Glomerular visceral epithelial cell (primary cell): ENCODE measurements around the gene TEX51.

Source experiments
- DNase-seq: peaks from one replicate; pipeline ENCODE4 v3.0.0-alpha.2; 2016; ENCODE audit errors: extremely low spot score

TEX51 gene

DNA sequence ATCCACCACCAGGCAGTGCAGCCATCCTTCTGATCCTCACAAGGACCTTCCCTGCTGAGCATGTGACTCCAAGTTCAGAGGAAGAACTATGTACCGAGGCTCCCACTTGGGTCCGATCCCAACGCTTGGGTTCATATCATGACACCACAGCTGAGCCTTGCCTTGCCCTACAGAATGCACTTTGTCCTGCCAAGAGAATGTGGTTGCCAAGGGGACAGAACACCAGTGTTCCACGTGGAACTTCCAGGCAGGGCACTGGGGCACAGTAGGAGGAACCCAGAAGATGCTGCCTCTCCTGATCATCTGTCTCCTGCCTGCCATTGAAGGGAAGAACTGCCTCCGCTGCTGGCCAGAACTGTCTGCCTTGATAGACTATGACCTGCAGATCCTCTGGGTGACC, at the start of gene TEX51:
TEX51 (plus strand) TSS at position 255 of the 400 bp plus-strand sequence; CDS start at position 284, 29 bp downstream.
- no peak for DNase-seq

DNA sequence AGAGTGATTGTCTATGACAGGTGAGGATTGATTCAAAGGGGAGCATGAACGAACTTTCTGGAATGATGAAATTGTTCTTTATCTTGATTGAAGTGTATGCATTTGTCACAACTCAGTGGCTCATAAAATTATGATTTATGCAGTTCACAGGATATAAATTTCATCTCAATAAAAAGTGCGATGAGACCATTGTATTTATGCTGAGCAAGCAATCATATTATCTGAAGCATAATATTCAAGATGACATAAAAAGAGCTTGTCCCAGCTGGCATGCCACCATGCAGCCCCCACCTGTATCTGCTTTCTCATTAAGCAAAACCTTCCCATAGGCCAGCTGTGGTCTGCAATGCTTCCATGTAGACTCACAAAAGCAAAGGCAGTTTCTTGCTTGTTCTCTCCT, 49.6 kb upstream of the TEX51 start:
- no peak for DNase-seq

DNA sequence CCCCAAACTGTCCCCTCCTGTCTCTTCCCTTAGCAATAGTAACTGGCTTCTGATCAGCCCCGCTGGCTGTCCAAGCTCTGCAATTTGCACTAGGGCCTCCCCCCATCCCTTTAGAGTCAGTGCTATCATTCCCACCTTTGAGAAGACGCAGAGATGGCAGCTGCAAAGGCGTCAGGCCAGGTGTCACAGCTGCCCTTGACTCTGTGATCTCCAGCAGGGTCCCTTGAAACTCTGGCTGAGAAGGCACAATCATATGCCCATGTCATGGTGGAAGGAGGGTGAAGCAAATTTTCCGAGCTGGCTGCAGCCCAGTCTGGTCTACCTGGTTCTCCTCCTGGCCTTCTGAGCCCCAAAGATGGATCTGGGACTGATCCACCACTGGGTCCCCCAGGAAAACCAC, 49.2 kb upstream of the TEX51 start:
- no peak for DNase-seq

DNA sequence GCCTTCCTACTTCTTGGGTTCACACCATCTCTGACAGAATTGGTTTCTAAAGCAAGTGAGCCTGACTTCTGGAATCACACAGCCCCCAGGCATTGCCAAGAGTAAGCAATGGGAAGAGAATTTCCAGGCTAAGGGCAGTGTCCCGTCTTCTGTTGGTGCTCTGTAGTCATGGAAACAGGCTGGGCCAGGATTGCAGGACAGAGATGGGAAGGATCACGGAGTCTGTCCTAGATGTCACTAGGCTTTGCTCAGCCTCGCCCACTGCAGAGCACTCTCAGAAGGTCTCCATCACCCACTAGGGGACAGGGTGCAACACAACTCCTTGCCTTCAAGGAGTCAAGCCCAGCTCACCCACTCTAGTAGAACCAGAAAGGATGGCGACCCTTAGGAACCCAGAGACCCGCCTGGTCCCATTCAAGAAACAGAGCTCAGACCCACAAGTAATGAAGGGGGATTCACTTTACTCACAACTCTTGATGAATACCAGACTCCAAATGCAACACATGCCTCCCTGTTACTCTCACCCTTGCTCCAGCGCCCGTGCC, 48.6 kb upstream of the TEX51 start:
- DNase-seq: no peak

DNA sequence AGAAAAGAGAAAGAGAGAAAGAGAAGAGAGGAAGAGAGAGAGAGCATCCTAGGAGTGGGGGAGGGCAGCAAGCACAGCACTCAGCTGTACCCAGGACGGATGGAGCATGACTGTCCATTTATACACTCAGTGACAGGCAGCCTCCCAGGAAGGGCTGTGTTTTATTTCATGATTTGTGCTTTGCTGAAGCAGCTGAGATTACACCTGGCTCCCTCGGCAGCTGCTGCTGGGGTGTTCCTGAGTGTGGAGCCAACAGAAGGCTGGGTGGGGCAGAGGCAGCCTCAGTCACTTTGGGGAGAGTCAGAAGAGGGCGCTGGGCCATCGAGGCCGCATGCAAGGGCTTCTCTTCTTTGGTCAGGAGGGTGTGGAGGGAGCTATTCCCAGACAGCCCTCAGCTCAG, 47.8 kb upstream of the TEX51 start:
- no peak for DNase-seq

DNA sequence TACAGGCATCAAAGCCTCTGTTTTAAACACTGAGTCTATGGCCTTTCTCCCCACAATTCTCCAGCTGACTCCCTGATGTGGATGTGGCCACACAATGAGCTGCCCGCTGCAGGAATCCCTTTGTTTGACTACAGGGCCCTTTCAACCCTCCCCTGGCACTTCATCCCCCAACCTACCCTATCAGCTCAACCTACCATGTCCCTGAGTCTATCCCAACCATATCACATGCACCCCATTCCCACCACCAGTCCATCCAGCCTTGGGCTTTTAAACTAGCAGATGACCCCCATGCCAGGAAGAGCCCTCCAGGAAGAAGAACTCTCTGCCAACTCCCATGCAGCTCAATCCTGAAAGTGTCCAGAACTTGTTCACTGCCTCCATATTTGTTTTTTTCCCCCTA, 46.9 kb upstream of the TEX51 start:
- DNase-seq: no peak

DNA sequence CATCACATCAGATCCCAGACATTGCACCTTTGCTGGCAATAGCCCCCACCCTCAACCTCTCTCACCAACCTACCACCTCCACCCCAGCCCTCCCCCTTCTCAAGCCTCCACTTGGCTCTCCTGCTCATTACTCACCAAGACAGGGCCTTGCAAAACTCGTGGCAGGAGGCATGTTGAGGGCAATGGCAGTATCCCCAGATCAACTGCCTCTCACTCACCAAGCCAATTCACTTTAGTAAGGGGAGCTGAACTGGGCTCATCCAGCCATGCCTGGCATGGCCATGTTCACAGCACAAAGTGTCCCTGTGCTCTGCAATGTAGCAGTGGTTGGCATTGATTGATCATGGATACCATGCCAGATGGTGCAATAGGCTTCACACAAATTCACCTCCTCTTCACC, 46.3 kb upstream of the TEX51 start:
- no peak for DNase-seq

DNA sequence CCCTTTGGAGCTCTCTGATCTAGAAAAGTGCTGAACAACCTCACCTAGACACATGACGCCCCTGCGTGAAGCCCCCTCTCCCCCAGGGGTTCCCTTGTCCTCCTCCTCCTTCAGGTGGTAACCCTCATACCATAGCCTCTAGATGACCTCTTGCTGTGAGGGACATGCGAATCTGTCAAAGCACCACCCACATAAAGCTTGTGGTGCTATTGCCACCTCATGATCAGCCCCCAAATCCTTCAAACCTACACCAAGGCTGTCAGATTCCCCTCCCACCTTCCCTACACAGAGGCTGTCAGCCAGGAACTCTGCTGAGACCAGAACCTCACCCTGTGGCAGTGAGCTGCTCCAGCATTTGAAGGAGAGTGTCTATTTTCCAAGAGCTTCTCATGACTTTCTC, 43.1 kb upstream of the TEX51 start:
- no peak for DNase-seq

DNA sequence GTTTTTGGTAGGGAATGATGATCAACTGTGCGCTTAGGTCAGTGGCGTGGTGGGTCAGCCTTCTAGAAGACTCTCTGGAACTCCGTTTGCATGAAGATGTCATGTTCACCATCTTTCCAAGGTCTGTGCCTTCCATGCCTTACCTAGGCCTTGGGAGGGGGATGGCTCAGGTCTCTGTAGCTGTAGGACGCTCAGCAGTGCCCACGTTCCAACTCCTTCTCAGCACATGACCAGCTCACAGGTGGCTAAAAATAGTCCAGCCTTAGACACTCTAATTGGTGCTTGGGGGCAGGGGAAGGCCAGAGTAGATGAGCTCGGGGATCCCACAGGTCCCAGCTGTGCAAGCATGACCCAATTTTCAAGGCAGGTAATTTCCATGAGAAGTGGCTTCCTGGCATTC, 42.3 kb upstream of the TEX51 start:
- no peak for DNase-seq

DNA sequence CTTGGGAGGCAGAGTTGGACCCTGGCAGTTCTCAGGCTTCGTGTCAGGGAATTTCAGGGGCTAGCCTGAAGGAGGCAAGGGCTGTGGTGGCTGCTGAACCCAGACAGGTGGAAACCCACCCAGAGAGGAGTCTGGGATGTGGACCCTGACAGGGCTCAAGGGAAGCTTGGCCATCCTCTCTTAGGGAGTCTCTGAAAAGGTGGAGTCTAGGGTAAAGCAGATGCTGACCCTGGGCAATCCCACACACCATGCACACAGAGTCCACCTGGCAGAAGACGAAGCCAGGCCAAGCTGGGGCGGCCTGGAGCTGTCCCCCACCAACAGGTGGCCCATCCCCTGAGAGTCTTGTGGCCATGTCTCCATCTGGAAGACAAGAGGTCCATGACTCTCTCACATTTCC, 41.2 kb upstream of the TEX51 start:
- DNase-seq: no peak

DNA sequence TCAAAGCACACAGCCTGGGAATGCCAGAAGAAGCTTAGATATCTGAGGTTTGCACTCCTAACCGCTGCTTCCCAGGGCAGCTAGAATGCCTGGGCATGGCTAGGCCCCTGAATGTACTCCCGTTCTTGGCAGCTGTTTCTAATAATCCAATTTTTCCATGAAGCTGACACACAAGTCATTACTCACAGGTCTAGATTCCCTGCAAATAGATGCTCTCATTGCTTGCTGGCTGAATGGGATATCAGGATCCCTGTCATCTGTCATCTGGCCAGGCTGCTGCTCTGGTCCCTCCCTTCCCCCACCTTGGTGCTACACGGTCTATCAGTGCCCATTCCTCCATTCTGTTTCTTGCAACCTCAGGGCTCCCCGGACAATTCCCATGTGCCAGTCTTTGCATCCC, 40.7 kb upstream of the TEX51 start:
- no peak for DNase-seq

DNA sequence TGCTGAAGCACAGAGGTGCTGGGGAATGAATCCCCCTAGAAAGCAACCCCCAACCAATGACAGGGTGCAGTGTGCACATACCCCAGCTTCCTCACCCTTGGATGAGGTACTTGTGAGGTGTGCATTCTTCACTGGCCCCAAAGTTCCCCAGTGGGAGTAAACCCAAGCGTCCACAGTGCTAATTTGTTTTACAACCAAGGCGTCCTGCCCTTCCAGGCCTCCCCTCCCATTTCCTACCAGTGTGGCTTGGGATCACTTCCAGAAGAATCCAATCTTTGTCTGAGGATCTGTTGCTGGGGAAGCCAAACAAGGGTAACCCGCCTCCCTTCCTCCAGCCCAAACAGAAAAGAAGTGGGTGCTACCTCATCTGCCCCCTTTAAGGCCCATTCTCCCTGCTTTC, 40.3 kb upstream of the TEX51 start:
- DNase-seq: no peak

DNA sequence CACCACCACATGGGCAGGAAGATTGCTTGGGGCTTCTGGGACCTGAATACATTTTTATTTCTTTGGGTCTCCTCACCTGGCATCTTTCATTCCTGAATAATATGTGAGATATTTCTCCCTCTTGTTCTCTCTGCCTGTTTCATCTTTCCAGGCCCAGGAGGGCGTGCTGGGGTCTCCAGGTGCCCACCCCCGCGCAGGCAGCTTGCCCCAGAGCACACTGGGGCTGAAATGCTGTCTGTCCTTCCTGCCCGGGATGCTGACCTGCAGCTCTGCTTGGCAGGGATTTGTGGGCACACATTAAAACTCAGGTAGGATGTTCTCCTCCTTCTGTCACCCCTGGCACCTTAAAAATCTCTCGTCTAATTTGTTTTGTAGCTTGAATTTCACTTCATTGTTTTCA, 39.7 kb upstream of the TEX51 start:
- no peak for DNase-seq

DNA sequence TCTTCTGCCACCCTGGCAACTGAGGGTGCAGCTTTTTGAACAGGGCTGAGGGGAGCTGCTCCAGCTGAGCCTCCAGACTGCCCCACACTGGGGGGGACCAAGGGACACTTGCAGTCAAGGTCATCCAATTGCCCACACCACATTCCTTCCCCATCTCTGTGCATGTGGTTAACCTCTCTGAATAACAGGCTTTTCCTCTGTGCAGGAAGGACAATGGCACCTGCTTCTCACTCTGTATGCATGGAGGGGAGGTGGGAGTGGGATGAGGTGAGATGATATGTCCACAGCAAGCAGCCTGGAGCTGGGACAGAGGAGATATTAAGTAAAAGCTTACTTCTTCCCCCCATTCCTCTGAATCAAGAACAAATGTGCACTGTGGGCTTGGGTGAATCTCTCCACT, 39.1 kb upstream of the TEX51 start:
- no peak for DNase-seq

DNA sequence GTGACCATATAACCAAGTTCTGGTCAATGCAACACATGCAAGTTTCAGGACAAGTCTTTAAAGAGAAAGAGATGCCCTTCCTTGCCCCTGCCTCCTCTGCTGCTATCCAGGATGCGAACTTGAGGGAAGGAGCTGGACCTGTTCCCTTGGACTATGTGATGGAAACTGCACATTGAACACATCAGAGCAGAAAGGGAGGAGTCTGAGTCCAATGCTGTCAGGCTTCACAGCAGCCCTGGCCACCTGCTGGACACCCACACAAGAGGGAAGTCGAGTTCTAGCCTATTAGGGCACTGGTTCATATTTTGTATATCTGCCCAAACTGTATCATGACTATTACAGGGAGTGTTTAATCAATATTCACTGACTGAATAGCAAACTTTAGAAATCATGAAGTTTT, 38.3 kb upstream of the TEX51 start:
- no peak for DNase-seq

DNA sequence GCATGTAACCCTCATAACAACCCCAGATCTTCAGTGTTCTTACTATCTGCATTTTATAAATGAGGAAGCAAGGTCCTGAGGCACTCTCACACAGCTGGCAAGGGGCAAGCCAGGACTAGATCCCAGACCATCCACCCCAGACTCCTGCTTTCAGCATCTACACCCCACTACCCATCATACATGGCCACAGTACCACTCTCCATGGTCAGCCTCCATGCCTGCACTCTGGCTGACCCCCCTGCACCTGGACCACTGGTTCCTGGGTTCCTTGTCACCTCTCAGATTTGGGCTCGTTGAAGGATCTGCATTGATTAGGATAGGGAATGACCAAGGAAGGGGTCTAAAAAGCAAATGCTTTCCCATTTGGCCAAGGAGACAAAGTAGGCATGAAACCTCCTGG, 36.0 kb upstream of the TEX51 start:
- DNase-seq: no peak

DNA sequence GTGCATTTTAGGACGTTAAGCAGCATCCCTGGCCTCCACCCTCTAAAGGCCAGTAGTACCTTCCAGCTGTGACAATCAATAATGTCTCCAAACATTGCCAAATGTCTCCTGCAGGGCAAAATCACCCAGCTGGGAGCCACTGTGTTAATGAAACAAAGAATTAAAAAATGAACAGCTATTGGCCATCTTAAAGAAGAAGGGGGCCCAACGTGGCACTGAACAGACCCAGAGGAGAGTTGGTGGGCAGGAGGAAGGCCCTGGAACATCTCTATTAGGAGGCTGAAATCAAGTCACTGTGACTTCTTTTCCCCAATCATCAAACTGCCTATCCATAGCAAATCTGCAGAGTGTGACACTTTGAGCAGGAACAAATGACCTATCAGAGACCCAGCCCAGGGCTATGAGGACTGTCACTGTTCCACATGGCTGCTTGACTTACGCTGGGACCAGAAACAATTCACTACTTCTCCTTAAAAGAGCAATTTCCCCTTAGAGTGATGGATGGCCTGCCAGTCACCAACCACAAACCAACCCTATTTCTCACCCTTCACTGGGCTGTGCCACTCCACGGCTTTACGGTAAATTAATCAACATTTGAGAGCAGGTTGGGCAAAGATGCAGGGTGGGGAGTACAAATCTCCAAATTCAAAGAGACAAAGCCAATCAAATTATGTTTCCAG, 35.2 kb upstream of the TEX51 start:
- no peak for DNase-seq

DNA sequence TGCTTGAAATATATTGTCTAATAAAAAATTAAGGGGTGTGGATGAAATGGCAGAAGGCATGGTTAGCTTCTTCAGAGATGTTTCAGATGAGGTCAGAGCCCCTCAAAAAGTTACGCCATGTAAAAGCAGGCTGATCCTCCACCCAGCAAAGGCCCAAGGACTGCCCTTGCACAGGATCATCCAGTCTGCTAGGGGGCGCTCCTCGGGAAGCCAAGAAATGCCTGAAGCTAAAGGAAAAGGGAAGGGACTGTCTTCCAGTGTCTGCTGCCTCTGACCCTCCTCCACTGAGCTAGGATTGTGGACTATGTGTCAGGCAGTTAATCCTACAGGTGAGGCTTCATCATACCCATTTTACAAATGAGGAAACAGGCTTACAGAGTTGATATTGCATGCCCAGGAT, 33.8 kb upstream of the TEX51 start:
- DNase-seq: no peak

DNA sequence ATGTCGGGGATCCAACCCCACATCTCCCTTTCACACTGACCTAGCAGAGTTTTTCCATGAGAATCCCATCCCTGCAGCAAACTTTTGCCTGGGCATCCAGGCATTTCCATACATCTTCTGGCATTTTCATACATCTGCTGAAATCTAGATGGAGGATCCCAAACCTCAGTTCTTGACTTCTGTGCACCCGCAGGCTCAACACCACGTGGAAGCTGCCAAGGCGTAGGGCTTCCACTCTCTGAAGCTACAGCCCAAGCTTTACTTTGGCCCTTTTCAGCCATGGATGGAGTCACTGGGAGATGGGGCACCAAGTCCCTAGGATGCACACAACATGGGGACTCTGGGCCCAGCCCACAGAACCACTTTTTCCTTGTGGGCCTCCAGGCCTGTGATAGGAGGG, 32.2 kb upstream of the TEX51 start:
- no peak for DNase-seq

DNA sequence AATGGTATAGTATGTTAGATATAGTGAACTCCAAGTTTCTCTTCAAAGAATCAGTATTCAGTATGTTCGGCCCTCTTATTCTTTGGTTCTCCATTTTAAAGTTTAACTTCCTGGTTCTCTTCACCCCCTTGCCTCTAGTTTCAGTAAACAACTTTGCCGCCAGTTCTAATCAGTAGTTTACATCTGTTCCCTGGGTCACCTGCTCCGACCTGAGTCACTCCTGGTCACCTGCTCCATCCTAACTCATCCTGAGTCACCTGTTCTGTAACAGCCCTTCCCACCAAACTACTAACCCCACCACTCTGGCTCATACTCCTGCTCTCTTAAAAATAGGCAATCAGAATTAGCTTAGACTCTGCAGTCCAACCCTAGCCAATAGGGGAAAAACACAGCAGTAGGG, 23.7 kb upstream of the TEX51 start:
- DNase-seq: no peak

DNA sequence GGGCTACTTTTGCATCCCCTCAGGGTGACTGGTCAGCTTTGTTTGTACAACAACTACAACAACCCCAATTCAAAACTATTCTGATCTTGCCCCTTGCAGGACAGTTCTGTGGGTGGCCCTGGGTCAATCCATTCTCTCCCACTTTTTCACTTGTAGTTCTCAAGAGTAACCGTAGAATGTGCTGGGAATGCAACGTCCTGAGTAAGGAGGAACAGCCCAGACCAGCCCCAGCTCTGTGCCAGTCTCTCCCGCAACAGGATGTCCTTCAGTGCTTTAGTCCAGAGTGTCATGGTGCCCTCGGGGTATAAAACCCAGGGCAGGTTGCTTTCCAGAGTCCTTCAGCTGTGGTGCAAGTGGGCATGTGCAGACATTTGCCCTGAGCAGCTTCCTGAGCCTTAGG, 22.1 kb upstream of the TEX51 start:
- no peak for DNase-seq

DNA sequence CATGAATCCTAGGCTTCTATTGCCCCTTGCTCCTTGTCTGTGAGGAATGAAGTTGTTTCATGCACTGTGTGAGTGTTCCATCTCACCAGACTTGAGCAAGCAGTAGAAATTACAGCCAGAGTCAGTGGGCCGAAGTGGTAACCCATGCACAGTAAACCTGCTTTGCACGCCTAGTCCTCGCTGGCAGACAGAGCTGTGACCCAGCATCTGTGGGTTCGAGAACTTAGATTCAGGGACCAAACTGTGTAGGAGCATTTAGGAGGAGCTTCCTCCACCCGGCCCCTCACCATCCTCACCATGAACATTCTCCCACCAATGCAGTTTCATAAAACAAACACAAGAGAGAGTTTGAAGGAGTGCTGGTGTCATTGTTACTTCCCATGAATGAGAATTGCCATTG, 21.6 kb upstream of the TEX51 start:
- no peak for DNase-seq

DNA sequence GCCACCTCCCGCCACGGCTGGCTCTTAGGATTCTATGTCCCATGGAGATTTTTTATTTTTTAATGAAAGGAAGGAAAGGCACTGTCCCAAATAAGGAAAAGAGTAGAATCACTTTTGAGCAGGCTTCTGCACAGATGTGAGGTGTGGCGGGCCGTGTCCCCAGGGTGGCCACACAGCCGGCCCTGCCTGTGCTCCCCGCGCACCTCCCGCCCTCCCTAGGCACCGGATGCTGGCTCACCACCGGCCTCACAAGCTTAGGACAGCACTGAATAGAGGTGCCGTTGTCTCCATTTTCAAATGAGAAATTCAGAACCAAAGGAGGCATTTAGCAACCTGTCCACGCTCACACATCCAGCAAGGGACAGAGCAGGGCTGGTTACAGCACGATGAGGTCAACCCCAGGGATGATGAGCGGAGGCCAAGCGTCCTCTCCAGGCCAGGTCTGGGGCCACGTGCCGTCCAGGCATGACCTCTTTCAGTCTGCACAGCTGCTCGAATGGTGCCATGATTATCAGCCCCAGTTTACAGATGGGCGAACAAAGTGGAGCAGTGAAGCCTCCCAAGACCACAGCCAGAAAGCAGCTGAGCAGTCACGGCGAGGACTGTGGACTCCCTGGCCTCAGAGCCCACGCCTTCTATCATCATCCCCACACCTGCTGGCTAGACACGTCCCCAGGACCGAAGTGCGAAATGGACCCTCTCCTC, 20.7 kb upstream of the TEX51 start:
- DNase-seq: no peak

DNA sequence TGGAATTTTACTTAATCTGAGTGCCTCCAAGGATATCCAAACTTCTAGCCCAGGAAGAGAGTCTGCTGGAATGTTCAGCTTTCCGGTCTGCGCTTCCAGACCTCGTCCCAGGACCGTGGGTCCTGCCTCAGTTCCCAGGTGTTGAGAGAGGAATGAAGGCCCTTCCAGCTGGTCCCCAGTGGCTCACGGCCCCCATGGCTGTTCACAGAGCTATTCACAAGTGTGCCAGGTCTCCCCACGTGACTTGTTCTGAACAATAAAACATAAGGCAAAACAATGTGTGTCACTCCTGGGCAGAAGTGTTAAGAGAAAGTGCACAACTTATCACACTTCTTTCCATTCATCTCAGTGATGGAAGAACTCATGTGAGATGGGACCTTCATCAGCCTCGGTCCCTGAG, 20.1 kb upstream of the TEX51 start:
- DNase-seq: no peak
